Left lung (tissue), 10 donors: ENCODE data around the gene AHNAK2. TPM values are rescaled to one million over a fixed set of nuclear protein-coding genes. Genes with fewer than 3 reads are reported as not detected.

Experiments used
- ATAC-seq: fragments of 200-7000 bp; cut with Tn5 transposase; one replicate; pipeline ENCODE4 v1.9.1; 2020; ENCODE audit warnings: moderate library complexity
- DNase-seq, 4 donors: peaks; one replicate each; pipeline ENCODE4 v3.0.0-alpha.2; 2013 to 2020
- H3K27ac ChIP-seq, 2 donors: fragments of 200-600 bp; sonication (generic) in 1 of 2; one replicate each; pipeline versions ENCODE4 v1.5.0 to v1.8.0; 2020 to 2021
- H3K27me3 ChIP-seq, 2 donors: fragments of 200-600 bp; sonication (generic) in 1 of 2; one replicate each; pipeline versions ENCODE4 v1.5.0 to v1.8.0; 2020 to 2021
- H3K36me3 ChIP-seq, 2 donors: fragments of 200-600 bp; sonication (generic) in 1 of 2; one replicate each; pipeline versions ENCODE4 v1.5.0 to v1.8.0; 2020 to 2021
- H3K4me1 ChIP-seq, 2 donors: fragments of 200-600 bp; one replicate each; pipeline ENCODE4 v1.8.0; 2021
- H3K4me3 ChIP-seq, 2 donors: fragments of 200-600 bp; sonication (generic) in 1 of 2; one replicate each; pipeline versions ENCODE4 v1.5.0 to v1.8.0; 2020 to 2021; ENCODE audit warnings: mild to moderate bottlenecking in 1 of 2
- H3K9me3 ChIP-seq, 2 donors: fragments of 200-600 bp; sonication (generic) in 1 of 2; one replicate each; pipeline versions ENCODE4 v1.5.0 to v1.8.0; 2020 to 2021
- CTCF ChIP-seq, 2 donors: fragments of 200-600 bp; sonication (generic) in 1 of 2; IDR thresholded peaks; one replicate each; pipeline versions ENCODE4 v1.5.0 to v1.8.0; 2021; ENCODE audit warnings: antibody characterized with exemption in 2 of 2
- intact Hi-C, 2 donors: fragments of 100-400 bp; cut with DNase I; formaldehyde crosslinking; loops; one replicate each; pipeline versions ENCODE4 v1.11.2 to v1.14.2; 2022
- polyA plus RNA-seq, 6 donors: library from polyadenylated mRNA; unstranded; fragments of 120-200 nt; gene quantifications; one replicate each; pipeline ENCODE4 v1.2.1, GENCODE V29; 2013; ENCODE audit not compliant: insufficient read length in 6 of 6
- total RNA-seq, 2 donors: library from RNA; stranded (reverse); fragmentation: NEBNext Ultra II Directional; extraction: Animal tissue kit (Norgen Biotek cat#: 25700); gene quantifications; one replicate each; pipeline ENCODE4 v1.2.1, GENCODE V29; 2021
- donor health status: DM: no; HTN: yes; CAD: no.
- donor health status: DM: no; HTN: no; CAD: no.

The AHNAK2 gene
- total and polyA plus RNA-seq, 8 donors, result 1.4 to 22.3 (median 2.5) TPM

GRCh38 chr14:105025429-105025828 is 47.3 kb upstream of the AHNAK2 start:
- no peak for TF ChIP-seq CTCF (IDR thresholded peaks at IDR 0.05)
- DNase-seq, result no peak
- H3K27ac ChIP-seq, result peak overlapping the region in 1 of 2 donors; percentile 66
- no peak for ATAC-seq
- no peaks in the 10 kb centered on the region for H3K36me3 ChIP-seq
- H3K4me3 ChIP-seq, result no peak overlapping the region
- peaks cover 3 to 36% of the 10 kb centered on the region in 2 donors for H3K4me1 ChIP-seq
- no peaks in the 10 kb centered on the region for H3K9me3 ChIP-seq
- peaks cover 0 to 5% of the 10 kb centered on the region in 2 donors for H3K27me3 ChIP-seq
- intact Hi-C loops, result no loop called here

GRCh38 chr14:105023791-105024480 is 45.8 kb upstream of the AHNAK2 start:
- H3K27me3 ChIP-seq, result no peaks in the 10 kb centered on the region
- H3K9me3 ChIP-seq, result no peaks in the 10 kb centered on the region
- DNase-seq (no peak), ATAC-seq (no peak)
- TF ChIP-seq CTCF (IDR thresholded peaks at IDR 0.05), result no peak
- H3K4me3 ChIP-seq, result no peak overlapping the region
- peak overlapping the region in 1 of 2 donors; percentile 66 for H3K27ac ChIP-seq
- no peaks in the 10 kb centered on the region for H3K36me3 ChIP-seq
- intact Hi-C loops, result no loop called here
- H3K4me1 ChIP-seq, result peaks cover 13 to 51% of the 10 kb centered on the region in 2 donors

- Histone ChIP-seq H3K27me3 (no peaks in the 10 kb centered on the region), H3K27ac (no peak overlapping the region), H3K36me3 (no peaks in the 10 kb centered on the region), H3K4me1 (peaks cover 13 to 56% of the 10 kb centered on the region in 2 donors), H3K4me3 (no peak overlapping the region), H3K9me3 (no peaks in the 10 kb centered on the region)
- DNase-seq (no peak), ATAC-seq (no peak)
- no peak for TF ChIP-seq CTCF (IDR thresholded peaks at IDR 0.05)
- intact Hi-C loops, result no loop called here
These were observed 45.0 kb upstream of the AHNAK2 start for GRCh38 chr14:105023144-105023543.

GRCh38 chr14:105022276-105022670 is 44.1 kb upstream of the AHNAK2 start:
- no peak for DNase-seq
- Histone ChIP-seq H3K27ac (no peak overlapping the region), H3K27me3 (no peaks in the 10 kb centered on the region), H3K4me1 (peaks cover 13 to 52% of the 10 kb centered on the region in 2 donors), H3K4me3 (peak overlapping the region in 1 of 2 donors; percentile 92), H3K9me3 (no peaks in the 10 kb centered on the region), H3K36me3 (no peaks in the 10 kb centered on the region)
- intact Hi-C loops, result no loop called here
- no peak for TF ChIP-seq CTCF (IDR thresholded peaks at IDR 0.05)
- ATAC-seq, result no peak

- peak; percentile 6 for ATAC-seq
These were observed 43.6 kb upstream of the AHNAK2 start for GRCh38 chr14:105021656-105022275.

More at GRCh38 chr14:105021656-105022275, 43.6 kb upstream of the AHNAK2 start:
- H3K4me1 ChIP-seq, result peaks cover 13 to 49% of the 10 kb centered on the region in 2 donors
- no peaks in the 10 kb centered on the region for H3K27me3 ChIP-seq
- H3K9me3 ChIP-seq, result no peaks in the 10 kb centered on the region
- intact Hi-C loops, result no loop called here
- no peaks in the 10 kb centered on the region for H3K36me3 ChIP-seq
- TF ChIP-seq CTCF (IDR thresholded peaks at IDR 0.05), result no peak
- peak in 2 of 4 donors; percentile 46 to 48 for DNase-seq
- peak overlapping the region; percentile 76 to 82 for H3K27ac ChIP-seq
- H3K4me3 ChIP-seq, result peak overlapping the region; percentile 73 to 92
